ENCODE results near the gene MPC1L.
"Not testable (repeated sequence)": the region's sequence is repeated elsewhere in the genome, so short reads cannot be mapped to it uniquely, and the experiment has no call there.

The MPC1L gene

GRCh38 chrX:40623139-40623536 lies at the start of gene MPC1L:
TSS of gene MPC1L (plus strand) at chrX:40623428. CDS start at chrX:40623566, 138 bp downstream.
- Histone ChIP-seq H3K9ac (ENCODE audit: low read length) (no peak within 1 kb of the TSS), H3K4me2 (ENCODE audit: low read length) (no peak within 1 kb of the TSS), H3K9me2 (ENCODE audit: low read depth, low read length) (no peaks in the 10 kb centered on the region), H3K9me3 (ENCODE audit: low read length) (no peaks in the 10 kb centered on the region), H3K27ac (ENCODE audit: low read depth, low read length, poor library complexity, severe bottlenecking) (no peak within 1 kb of the TSS), H4K20me1 (ENCODE audit: insufficient read depth, low read length) (no peaks in the 10 kb centered on the region), H3K4me1 (ENCODE audit: insufficient read depth, low read length, severe bottlenecking) (no peaks in the 10 kb centered on the region), H3K4me3 (ENCODE audit: low read depth, low read length, poor library complexity, severe bottlenecking) (no peak within 1 kb of the TSS), H3K36me3 (ENCODE audit: insufficient read depth, low read length) (peaks cover 8% of the 10 kb centered on the region; the same call in 1 of the 2 replicates), H2AFZ (ENCODE audit: low read length) (no peak within 1 kb of the TSS), H3F3A (ENCODE audit: insufficient read depth, low read length) (no peaks in the 10 kb centered on the region), H3K27me3 (ENCODE audit: insufficient read depth, low read length) (no peaks in the 10 kb centered on the region), H3K79me2 (ENCODE audit: insufficient read depth, low read length) (no peaks in the 10 kb centered on the region)
- TF ChIP-seq CTCF (IDR thresholded peaks at IDR 0.05; ENCODE audit: low read length) (no peak), EZH2 (IDR thresholded peaks at IDR 0.05; ENCODE audit: borderline replicate concordance, low read length) (no peak)

- Histone ChIP-seq H3K79me2 (ENCODE audit: insufficient read depth, low read length) (no peaks in the 10 kb centered on the region), H3K27ac (ENCODE audit: low read depth, low read length, poor library complexity, severe bottlenecking) (no peak overlapping the region), H3K4me1 (ENCODE audit: insufficient read depth, low read length, severe bottlenecking) (peaks cover 7% of the 10 kb centered on the region), H3K9me2 (ENCODE audit: low read depth, low read length) (no peaks in the 10 kb centered on the region), H4K20me1 (ENCODE audit: insufficient read depth, low read length) (no peaks in the 10 kb centered on the region), H3K36me3 (ENCODE audit: insufficient read depth, low read length) (no peaks in the 10 kb centered on the region), H3K4me3 (ENCODE audit: low read depth, low read length, poor library complexity, severe bottlenecking) (no peak overlapping the region), H3F3A (ENCODE audit: insufficient read depth, low read length) (no peaks in the 10 kb centered on the region), H3K27me3 (ENCODE audit: insufficient read depth, low read length) (no peaks in the 10 kb centered on the region), H3K9me3 (ENCODE audit: low read length) (no peaks in the 10 kb centered on the region), H2AFZ (ENCODE audit: low read length) (no peak overlapping the region), H3K4me2 (ENCODE audit: low read length) (no peak overlapping the region), H3K9ac (ENCODE audit: low read length) (no peak overlapping the region)
- TF ChIP-seq CTCF (IDR thresholded peaks at IDR 0.05; ENCODE audit: low read length) = peak; percentile 75
- no peak for TF ChIP-seq EZH2 (IDR thresholded peaks at IDR 0.05; ENCODE audit: borderline replicate concordance, low read length)
Measured at GRCh38 chrX:40573763-40574162, 49.5 kb upstream of the MPC1L start.

- H3K9me2 ChIP-seq (ENCODE audit: low read depth, low read length); H3K27me3 ChIP-seq (ENCODE audit: insufficient read depth, low read length); H3K9me3 ChIP-seq (ENCODE audit: low read length); H3F3A ChIP-seq (ENCODE audit: insufficient read depth, low read length); H3K4me2 ChIP-seq (ENCODE audit: low read length); H3K27ac ChIP-seq (ENCODE audit: low read depth, low read length, poor library complexity, severe bottlenecking); H3K36me3 ChIP-seq (ENCODE audit: insufficient read depth, low read length); H2AFZ ChIP-seq (ENCODE audit: low read length); H3K79me2 ChIP-seq (ENCODE audit: insufficient read depth, low read length); H3K9ac ChIP-seq (ENCODE audit: low read length); H4K20me1 ChIP-seq (ENCODE audit: insufficient read depth, low read length); H3K4me3 ChIP-seq (ENCODE audit: low read depth, low read length, poor library complexity, severe bottlenecking): not testable (repeated sequence)
- H3K4me1 ChIP-seq (ENCODE audit: insufficient read depth, low read length, severe bottlenecking) = peaks cover 13% of the 10 kb centered on the region
Measured at GRCh38 chrX:40575411-40575810, 47.8 kb upstream of the MPC1L start.

GRCh38 chrX:40576291-40576690 lies 46.9 kb upstream of the MPC1L start:
- Histone ChIP-seq H3K9ac (ENCODE audit: low read length) (no peak overlapping the region), H3K27ac (ENCODE audit: low read depth, low read length, poor library complexity, severe bottlenecking) (no peak overlapping the region), H3K9me2 (ENCODE audit: low read depth, low read length) (no peaks in the 10 kb centered on the region), H3K4me3 (ENCODE audit: low read depth, low read length, poor library complexity, severe bottlenecking) (no peak overlapping the region), H3F3A (ENCODE audit: insufficient read depth, low read length) (no peaks in the 10 kb centered on the region), H3K9me3 (ENCODE audit: low read length) (no peaks in the 10 kb centered on the region), H3K4me2 (ENCODE audit: low read length) (no peak overlapping the region), H3K79me2 (ENCODE audit: insufficient read depth, low read length) (peaks cover under 1% of the 10 kb centered on the region; the same call in 1 of the 2 replicates), H4K20me1 (ENCODE audit: insufficient read depth, low read length) (no peaks in the 10 kb centered on the region), H3K36me3 (ENCODE audit: insufficient read depth, low read length) (no peaks in the 10 kb centered on the region), H3K4me1 (ENCODE audit: insufficient read depth, low read length, severe bottlenecking) (peaks cover 6% of the 10 kb centered on the region), H2AFZ (ENCODE audit: low read length) (no peak overlapping the region), H3K27me3 (ENCODE audit: insufficient read depth, low read length) (no peaks in the 10 kb centered on the region)
- no peak for TF ChIP-seq EZH2 (IDR thresholded peaks at IDR 0.05; ENCODE audit: borderline replicate concordance, low read length)
- TF ChIP-seq CTCF (IDR thresholded peaks at IDR 0.05; ENCODE audit: low read length) = no peak
